Right forelimb (tissue), 1 donor: ENCODE data around the gene EID1.

Source experiments
- DNase-seq: peaks from one replicate; pipeline ENCODE4 v3.0.0-alpha.2; 2018

EID1 gene

GRCh38 chr15:48914717-48915116 is 36.8 kb downstream of the EID1 start:
- no peak for DNase-seq

GRCh38 chr15:48915861-48916260 is 37.9 kb downstream of the EID1 start:
- no peak for DNase-seq

DNA sequence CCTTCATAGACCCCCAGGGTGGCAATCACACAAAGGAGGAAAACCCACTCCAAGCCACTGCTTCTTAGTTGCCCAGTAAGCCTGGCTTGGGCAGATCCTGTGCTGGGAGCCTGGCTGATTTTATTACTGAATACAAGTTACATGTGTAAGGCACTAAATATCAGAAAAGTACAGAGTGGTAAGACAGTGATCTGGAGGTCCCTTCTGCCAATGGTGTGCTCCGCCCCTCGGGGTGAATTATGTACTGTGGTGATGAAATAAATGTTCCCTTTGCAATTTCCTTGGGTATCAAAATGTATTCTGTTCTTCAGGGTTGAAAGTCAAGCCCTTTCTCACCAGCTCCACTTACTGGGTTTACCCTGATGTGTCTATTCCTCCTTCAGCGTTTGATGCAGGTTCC is 38.8 kb downstream of the EID1 start:
- no peak for DNase-seq

- DNase-seq = no peak
Measured at GRCh38 chr15:48922046-48922445, 44.1 kb downstream of the EID1 start.

- DNase-seq = no peak
Measured at GRCh38 chr15:48924528-48925393, 46.8 kb downstream of the EID1 start.

- no peak for DNase-seq
Measured at GRCh38 chr15:48925714-48926223, 47.8 kb downstream of the EID1 start.

DNA sequence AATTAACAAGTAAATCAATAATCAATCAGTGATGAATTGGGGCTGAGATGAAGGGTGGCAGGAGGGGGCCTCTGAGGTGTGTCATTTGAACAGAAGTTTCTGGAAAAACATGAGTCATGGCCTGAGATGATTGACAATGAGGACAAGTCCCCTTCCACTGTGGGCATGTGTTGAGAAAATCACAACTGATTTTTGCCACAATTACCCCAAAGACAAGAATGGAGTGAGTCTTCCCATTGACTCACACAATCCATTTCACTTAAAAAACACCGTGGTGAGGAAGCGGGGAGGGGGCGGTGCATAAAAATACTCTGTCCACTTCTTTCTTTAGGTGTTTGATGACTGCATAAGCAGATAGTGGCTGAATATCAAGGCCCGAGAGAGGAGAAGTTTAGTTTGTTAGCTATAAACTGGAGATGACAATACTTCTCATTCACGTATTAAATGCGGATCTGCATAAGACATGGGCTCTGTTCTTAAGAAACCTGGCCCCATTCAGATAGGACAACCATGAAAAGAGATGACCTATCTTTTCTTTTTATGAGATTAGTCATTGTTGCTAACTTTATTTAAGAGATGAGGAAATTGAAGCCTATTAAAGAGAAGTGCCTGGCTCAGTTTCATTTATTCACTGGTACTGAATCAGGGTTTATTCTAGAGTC is 51.1 kb downstream of the EID1 start:
- DNase-seq = no peak

DNA sequence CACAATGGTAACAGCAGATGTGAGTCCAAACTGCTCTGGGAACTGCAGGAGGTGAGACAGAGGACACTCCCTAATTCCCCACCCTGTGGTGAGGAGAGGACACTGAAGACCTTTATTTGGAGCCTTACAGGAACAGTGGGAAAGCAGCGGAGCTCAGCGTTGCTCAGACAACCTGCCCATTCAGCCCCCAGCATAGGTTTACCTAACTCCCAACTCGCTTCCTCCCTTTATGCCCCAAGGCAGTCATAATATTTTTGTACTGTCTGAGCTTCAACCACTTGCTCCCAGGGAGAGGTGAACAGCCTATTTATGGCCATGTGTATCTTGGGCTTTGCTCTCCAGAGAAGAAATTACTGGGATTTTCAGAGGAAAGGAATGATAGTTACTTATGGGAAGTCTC is 51.7 kb downstream of the EID1 start:
- no peak for DNase-seq
